ENCODE data around the gene GLS. TPM values are rescaled to one million over a fixed set of nuclear protein-coding genes. Genes with fewer than 3 reads are reported as not detected.
A peak's percentile ranks its signal among the peaks of the same experiment; 100 is the strongest.

The GLS gene
- total and polyA plus RNA-seq, 2 of the 13 experiments (the other 11 are each of a cell fraction or from before 2014, with no cell fraction given) = 78.6 to 183 TPM

GRCh38 chr2:190880378-190881083 lies at the start of gene GLS (continued):
- TF ChIP-seq, protein P1, sequence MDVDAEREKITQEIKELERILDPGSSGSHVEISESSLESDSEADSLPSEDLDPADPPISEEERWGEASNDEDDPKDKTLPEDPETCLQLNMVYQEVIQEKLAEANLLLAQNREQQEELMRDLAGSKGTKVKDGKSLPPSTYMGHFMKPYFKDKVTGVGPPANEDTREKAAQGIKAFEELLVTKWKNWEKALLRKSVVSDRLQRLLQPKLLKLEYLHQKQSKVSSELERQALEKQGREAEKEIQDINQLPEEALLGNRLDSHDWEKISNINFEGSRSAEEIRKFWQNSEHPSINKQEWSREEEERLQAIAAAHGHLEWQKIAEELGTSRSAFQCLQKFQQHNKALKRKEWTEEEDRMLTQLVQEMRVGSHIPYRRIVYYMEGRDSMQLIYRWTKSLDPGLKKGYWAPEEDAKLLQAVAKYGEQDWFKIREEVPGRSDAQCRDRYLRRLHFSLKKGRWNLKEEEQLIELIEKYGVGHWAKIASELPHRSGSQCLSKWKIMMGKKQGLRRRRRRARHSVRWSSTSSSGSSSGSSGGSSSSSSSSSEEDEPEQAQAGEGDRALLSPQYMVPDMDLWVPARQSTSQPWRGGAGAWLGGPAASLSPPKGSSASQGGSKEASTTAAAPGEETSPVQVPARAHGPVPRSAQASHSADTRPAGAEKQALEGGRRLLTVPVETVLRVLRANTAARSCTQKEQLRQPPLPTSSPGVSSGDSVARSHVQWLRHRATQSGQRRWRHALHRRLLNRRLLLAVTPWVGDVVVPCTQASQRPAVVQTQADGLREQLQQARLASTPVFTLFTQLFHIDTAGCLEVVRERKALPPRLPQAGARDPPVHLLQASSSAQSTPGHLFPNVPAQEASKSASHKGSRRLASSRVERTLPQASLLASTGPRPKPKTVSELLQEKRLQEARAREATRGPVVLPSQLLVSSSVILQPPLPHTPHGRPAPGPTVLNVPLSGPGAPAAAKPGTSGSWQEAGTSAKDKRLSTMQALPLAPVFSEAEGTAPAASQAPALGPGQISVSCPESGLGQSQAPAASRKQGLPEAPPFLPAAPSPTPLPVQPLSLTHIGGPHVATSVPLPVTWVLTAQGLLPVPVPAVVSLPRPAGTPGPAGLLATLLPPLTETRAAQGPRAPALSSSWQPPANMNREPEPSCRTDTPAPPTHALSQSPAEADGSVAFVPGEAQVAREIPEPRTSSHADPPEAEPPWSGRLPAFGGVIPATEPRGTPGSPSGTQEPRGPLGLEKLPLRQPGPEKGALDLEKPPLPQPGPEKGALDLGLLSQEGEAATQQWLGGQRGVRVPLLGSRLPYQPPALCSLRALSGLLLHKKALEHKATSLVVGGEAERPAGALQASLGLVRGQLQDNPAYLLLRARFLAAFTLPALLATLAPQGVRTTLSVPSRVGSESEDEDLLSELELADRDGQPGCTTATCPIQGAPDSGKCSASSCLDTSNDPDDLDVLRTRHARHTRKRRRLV (CRISPR knock-in tag; IDR thresholded peaks at IDR 0.05) = no peak; the same call in 1 of the 2 replicates
- no peak; the same call in 1 of the 2 replicates for TF ChIP-seq ZBTB26 (CRISPR knock-in tag; IDR thresholded peaks at IDR 0.05; ENCODE audit: borderline replicate concordance)
- TF ChIP-seq MEF2D (CRISPR knock-in tag; IDR thresholded peaks at IDR 0.05) = no peak
- TF ChIP-seq ATF1 (CRISPR knock-in tag; IDR thresholded peaks at IDR 0.05) = 0 out of 2 replicates have a peak, but pooled peaks have one; percentile 23
- no peak for TF ChIP-seq PLRG1 (conservative IDR thresholded peaks at IDR 0.05)
- TF ChIP-seq TIGD3 (CRISPR knock-in tag; IDR thresholded peaks at IDR 0.05; ENCODE audit: borderline replicate concordance) = no peak
- peak; percentile 60; the same call in 1 of the 2 replicates for TF ChIP-seq ZNF546 (CRISPR knock-in tag; conservative IDR thresholded peaks at IDR 0.05)
- TF ChIP-seq ZNF20 (CRISPR knock-in tag; IDR thresholded peaks at IDR 0.05) = 0 out of 2 replicates have a peak, but pooled peaks have one; percentile 26
- no peak for TF ChIP-seq TRIM24 (CRISPR knock-in tag; IDR thresholded peaks at IDR 0.05)
- no peak for TF ChIP-seq STAG1 (CRISPR knock-in tag; IDR thresholded peaks at IDR 0.05)
- TF ChIP-seq ZNF33B (CRISPR knock-in tag; IDR thresholded peaks at IDR 0.05) = no peak
- TF ChIP-seq HOXD1 (CRISPR knock-in tag; IDR thresholded peaks at IDR 0.05) = no peak
- peak; percentile 84 for TF ChIP-seq RBM39 (IDR thresholded peaks at IDR 0.05; ENCODE audit: low read depth, low read length, poor library complexity, severe bottlenecking)
- peak; percentile 37 for TF ChIP-seq IKZF4 (CRISPR knock-in tag; IDR thresholded peaks at IDR 0.05; ENCODE audit: borderline replicate concordance, low read depth, not compliant biosample characterization)
- TF ChIP-seq ZNF773 (CRISPR knock-in tag; IDR thresholded peaks at IDR 0.05; ENCODE audit: borderline replicate concordance) = peak; percentile 70; the same call in 1 of the 2 replicates

All from HepG2 (cell line).